ENCODE measurements around the gene RRM2.

Gene RRM2

DNA sequence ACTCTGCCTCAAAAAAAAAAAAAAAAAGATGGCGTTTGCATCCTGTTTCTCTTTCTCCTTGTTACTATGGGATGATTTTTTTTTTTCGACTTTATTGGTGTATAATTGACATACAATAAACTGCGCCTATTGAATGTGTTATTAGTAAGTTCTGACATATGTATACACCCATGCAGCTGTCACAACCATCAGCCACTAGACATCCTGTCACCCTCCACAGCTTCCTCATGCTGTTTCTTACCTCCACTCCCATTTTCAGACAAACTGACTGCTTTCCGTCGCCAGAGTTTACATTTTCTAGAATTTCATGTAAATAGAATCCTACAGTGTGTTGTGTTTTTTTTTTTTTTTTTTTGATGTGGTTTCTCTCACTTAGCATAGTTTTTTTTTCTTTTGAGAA is 27.9 kb downstream of the RRM2 start:
- DNase-seq, result no peak
- Mint-ChIP-seq H3K4me3 (no peak overlapping the region), H3K9me3 (no peaks in the 10 kb centered on the region), H3K27ac (no peak overlapping the region), H3K36me3 (ENCODE audit: low read depth) (peaks cover 36% of the 10 kb centered on the region), H3K27me3 (ENCODE audit: low read depth, poor library complexity) (no peaks in the 10 kb centered on the region), H3K4me1 (no peaks in the 10 kb centered on the region)
- TF ChIP-seq, protein P1, sequence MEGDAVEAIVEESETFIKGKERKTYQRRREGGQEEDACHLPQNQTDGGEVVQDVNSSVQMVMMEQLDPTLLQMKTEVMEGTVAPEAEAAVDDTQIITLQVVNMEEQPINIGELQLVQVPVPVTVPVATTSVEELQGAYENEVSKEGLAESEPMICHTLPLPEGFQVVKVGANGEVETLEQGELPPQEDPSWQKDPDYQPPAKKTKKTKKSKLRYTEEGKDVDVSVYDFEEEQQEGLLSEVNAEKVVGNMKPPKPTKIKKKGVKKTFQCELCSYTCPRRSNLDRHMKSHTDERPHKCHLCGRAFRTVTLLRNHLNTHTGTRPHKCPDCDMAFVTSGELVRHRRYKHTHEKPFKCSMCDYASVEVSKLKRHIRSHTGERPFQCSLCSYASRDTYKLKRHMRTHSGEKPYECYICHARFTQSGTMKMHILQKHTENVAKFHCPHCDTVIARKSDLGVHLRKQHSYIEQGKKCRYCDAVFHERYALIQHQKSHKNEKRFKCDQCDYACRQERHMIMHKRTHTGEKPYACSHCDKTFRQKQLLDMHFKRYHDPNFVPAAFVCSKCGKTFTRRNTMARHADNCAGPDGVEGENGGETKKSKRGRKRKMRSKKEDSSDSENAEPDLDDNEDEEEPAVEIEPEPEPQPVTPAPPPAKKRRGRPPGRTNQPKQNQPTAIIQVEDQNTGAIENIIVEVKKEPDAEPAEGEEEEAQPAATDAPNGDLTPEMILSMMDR (IDR thresholded peaks at IDR 0.05), result no peak

DNA sequence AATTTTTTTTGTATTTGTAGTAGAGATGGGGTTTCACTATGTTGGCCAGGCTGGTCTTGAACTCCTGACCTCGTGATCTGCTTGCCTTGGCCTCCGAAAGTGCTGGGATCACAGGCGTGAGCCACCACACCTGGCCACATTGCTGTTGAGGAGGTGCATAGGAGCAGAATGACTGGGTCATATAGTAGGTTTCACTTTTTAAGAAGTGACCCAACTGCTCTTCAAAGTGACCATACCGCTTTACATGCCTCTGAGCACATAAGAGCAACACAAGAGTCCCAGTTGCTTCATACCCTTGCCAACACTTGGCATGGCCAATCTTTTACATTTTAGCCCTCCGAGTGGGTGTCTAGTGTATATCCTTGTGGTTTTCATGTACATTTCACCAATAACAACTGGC is 28.9 kb downstream of the RRM2 start:
- H3K36me3 Mint-ChIP-seq (ENCODE audit: low read depth), result peaks cover 36% of the 10 kb centered on the region
- no peaks in the 10 kb centered on the region for H3K27me3 Mint-ChIP-seq (ENCODE audit: low read depth, poor library complexity)
- H3K4me3 Mint-ChIP-seq, result no peak overlapping the region
- no peaks in the 10 kb centered on the region for H3K4me1 Mint-ChIP-seq
- H3K9me3 Mint-ChIP-seq, result no peaks in the 10 kb centered on the region
- no peak overlapping the region for H3K27ac Mint-ChIP-seq
- TF ChIP-seq, protein P1 (IDR thresholded peaks at IDR 0.05), result no peak
- DNase-seq, result no peak

DNA sequence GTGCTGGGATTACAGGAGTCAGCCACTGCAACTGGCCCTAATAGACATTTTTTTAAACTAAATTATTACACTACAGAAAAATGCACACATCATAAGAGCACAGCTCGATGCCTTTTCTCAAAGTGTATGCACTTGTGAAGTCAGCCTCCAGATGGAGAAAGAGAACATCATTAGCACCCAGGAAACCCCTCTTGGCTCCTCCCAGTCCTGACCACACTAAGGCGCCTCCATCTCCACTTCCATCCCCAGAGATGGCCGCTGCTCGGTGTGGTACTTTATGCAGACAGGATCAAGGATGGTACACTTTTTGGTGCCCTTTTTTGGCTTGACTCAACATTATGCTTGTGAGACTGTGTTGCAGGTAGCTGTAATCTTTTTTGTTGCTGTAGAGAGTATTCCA is 34.8 kb downstream of the RRM2 start:
- Mint-ChIP-seq H3K27ac (no peak overlapping the region), H3K27me3 (ENCODE audit: low read depth, poor library complexity) (no peaks in the 10 kb centered on the region), H3K9me3 (no peaks in the 10 kb centered on the region), H3K36me3 (ENCODE audit: low read depth) (peaks cover 7% of the 10 kb centered on the region), H3K4me3 (no peak overlapping the region), H3K4me1 (peaks cover 32% of the 10 kb centered on the region)
- no peak for DNase-seq
- TF ChIP-seq, protein P1 (IDR thresholded peaks at IDR 0.05), result no peak

DNA sequence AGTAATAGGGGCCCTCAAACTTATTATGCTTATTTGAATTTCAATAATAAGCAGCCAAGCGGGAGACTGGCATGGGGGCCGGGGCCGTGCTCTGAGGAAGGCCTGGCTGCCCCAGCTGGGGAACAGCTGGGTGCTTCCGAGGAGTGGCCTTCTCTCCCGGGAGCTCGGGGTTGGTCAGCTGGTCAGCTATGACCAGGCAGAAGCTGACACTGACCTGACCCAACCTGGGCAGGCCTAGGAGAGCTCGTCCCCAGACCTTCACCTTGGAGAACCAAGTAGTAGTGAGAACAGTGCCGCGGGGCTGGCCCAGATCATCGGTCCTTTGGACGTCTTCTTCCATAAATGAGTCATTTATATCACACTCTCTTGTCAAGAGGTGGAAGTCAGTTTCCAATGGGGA is 36.1 kb downstream of the RRM2 start:
- DNase-seq, result no peak
- H3K9me3 Mint-ChIP-seq, result no peaks in the 10 kb centered on the region
- peaks cover 33% of the 10 kb centered on the region for H3K4me1 Mint-ChIP-seq

DNA sequence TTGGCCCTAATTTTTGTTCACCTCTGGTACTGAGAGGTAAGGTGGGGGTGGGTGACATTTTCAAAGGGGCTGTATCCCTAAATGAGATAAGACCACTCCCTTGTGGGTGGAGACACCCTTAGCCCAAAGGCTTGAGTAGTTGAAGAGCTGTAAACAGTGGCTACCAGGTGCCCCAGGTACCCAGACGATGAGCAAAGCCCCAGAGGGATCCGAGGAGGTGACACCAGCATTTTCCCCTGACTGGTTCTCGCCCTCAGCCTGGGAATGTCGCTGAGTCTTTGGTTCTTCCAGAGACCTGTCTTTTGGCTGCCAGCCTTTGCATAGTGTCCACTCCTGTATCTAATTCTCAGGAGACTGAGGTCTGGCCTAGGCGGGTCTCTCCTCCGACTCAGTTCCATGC is 36.5 kb downstream of the RRM2 start:
- TF ChIP-seq, protein P1 (IDR thresholded peaks at IDR 0.05), result no peak
- no peak for DNase-seq

More for the DNA sequence above, 36.1 kb downstream of the RRM2 start:
- Mint-ChIP-seq H3K27ac (peak overlapping the region; percentile 98), H3K4me3 (no peak overlapping the region), H3K36me3 (ENCODE audit: low read depth) (peaks cover 2% of the 10 kb centered on the region), H3K27me3 (ENCODE audit: low read depth, poor library complexity) (no peaks in the 10 kb centered on the region)
- TF ChIP-seq, protein P1 (IDR thresholded peaks at IDR 0.05), result no peak

DNA sequence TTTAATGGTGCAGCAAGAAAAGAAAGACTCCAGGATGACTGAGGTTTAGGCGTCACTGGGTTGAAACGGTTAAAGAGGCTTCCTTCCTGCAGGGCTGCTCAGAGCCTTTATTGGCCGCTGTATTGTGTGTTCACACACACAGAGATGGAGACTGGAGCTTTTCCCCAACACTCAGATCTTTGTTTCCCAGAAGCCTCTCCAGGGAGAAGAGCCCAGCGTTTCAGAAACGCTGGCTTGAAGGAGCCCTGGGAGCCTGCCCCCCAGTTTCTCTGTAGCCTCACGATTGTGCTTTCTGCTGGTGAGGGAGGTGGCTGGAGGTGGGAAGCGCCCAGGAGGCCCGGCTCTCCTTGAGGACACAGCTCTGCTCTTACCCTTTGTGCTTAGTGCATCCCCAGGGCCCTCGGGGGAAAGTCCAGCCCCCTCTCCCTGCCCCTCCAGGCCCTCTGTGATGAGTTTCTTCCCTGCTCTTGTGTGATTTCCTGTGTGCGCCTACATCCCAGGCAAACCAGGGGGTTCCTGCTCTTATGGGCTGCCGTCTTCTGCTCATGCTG is 37.1 kb downstream of the RRM2 start:
- H3K36me3 Mint-ChIP-seq (ENCODE audit: low read depth), result no peaks in the 10 kb centered on the region
- H3K4me3 Mint-ChIP-seq, result no peak overlapping the region
- H3K4me1 Mint-ChIP-seq, result peaks cover 40% of the 10 kb centered on the region
- no peaks in the 10 kb centered on the region for H3K9me3 Mint-ChIP-seq
- no peaks in the 10 kb centered on the region for H3K27me3 Mint-ChIP-seq (ENCODE audit: low read depth, poor library complexity)
- TF ChIP-seq, protein P1 (IDR thresholded peaks at IDR 0.05), result no peak
- no peak for DNase-seq
- peak overlapping the region; percentile 98 for H3K27ac Mint-ChIP-seq

More for the DNA sequence above, 36.5 kb downstream of the RRM2 start:
- Mint-ChIP-seq H3K36me3 (ENCODE audit: low read depth) (no peaks in the 10 kb centered on the region), H3K4me1 (peaks cover 37% of the 10 kb centered on the region), H3K27ac (peak overlapping the region; percentile 98), H3K27me3 (ENCODE audit: low read depth, poor library complexity) (no peaks in the 10 kb centered on the region), H3K4me3 (no peak overlapping the region), H3K9me3 (no peaks in the 10 kb centered on the region)

Measured in nephron progenitor cell (in vitro differentiated cells).